Fibroblast of skin of left biceps (primary cell): ENCODE data around the gene LILRA6.

Experiments
- DNase-seq, 2 experiments: peaks; one replicate each; pipeline ENCODE4 v3.0.0-alpha.2; 2013; ENCODE audit warnings: low read depth in 2 of 2

Gene LILRA6

DNA sequence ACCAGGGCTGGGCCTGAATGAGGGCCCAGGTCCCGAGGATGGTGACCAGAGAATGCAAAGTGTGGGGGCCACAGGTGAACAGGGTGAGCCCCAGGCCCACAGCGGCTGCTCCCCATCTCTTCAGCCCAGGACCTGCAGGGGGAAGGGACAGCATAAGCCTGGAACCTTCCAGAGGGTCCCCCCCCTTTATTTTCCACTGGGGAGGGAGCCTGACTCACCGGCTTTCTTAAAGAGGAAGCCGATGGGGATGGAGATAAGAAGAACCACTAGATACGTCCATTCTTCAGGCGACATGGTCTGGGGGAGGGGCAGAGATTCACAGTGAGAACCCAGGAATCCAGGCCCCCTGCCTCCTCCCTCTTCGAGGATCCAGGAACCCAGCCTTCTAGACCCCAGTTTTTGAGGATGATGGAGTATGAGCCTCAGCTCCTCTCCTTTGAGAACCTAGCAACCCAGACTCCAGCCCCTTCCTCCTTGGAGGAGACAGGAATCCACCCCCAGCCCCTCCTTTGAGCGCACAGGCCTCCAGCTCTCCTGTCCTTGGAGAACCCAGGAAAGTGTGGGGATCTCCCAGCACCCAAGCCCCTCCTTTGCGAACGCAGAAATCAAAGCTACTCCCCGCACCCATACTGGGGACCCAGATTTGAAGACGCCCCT, 54.2 kb downstream of the LILRA6 start:
- no peak for DNase-seq

DNA sequence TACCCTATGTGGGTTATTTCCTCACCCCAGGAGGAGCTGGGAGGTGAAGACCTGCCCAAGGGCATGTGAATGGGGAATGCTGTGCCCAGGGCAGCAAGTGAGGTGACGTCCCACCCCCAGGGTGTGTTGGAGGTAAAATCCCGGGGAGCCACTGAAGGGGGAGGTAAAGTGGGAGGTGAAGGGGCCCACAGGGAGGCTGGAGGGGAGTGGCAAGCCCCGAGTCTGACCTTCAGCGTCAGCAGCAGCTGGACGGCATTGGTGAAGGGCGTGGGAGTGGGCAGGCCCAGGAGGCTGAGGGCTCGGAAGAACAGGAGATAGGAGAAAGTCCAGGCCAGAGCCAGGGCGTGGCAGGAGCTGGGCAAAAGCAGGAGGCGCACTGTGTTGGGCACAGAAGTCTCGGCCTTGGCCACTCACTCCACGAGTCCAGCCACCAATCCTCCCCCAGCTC, 55.6 kb downstream of the LILRA6 start:
- no peak for DNase-seq
